Hepatocyte (in vitro differentiated cells): Measurements from ENCODE around the gene GIPC2. TPM values are rescaled to one million over a fixed set of nuclear protein-coding genes. Genes with fewer than 3 reads are reported as not detected.

Source experiments
- DNase-seq: peaks from one replicate; pipeline ENCODE4 v3.0.0-alpha.2; 2016; ENCODE audit warnings: low spot score
- H2AFZ ChIP-seq: fragments of 200-600 bp; sonication (generic); 2 replicates; pipeline ENCODE4 v1.6.0; 2016; ENCODE audit warnings: antibody characterized with exemption, mild to moderate bottlenecking
- H3K27ac ChIP-seq: fragments of 200-600 bp; sonication (generic); 2 replicates; pipeline ENCODE4 v1.5.1; 2016; ENCODE audit warnings: mild to moderate bottlenecking
- H3K27me3 ChIP-seq: fragments of 200-600 bp; sonication (generic); 2 replicates; pipeline ENCODE4 v1.6.1; 2016
- H3K36me3 ChIP-seq: fragments of 200-600 bp; sonication (generic); replicated peaks from 2 replicates; pipeline ENCODE4 v1.5.1; 2016; ENCODE audit warnings: low read depth; ENCODE audit not compliant: insufficient read depth
- H3K4me1 ChIP-seq: fragments of 200-600 bp; sonication (generic); 2 replicates; pipeline ENCODE4 v1.5.1; 2016; ENCODE audit warnings: mild to moderate bottlenecking, moderate library complexity; ENCODE audit not compliant: insufficient read depth
- H3K4me2 ChIP-seq: fragments of 200-600 bp; sonication (generic); 2 replicates; pipeline ENCODE4 v1.6.0; 2016
- H3K4me3 ChIP-seq: fragments of 200-600 bp; sonication (generic); 2 replicates; pipeline ENCODE4 v1.5.1; 2016; ENCODE audit warnings: mild to moderate bottlenecking
- H3K79me2 ChIP-seq: fragments of 200-600 bp; sonication (generic); 2 replicates; pipeline ENCODE4 v1.6.0; 2017; ENCODE audit warnings: mild to moderate bottlenecking
- H3K9me2 ChIP-seq: fragments of 200-600 bp; sonication (generic); replicated peaks from 2 replicates; pipeline ENCODE4 v1.6.0; 2017; ENCODE audit warnings: mild to moderate bottlenecking; ENCODE audit not compliant: insufficient read depth
- H3K9me3 ChIP-seq: fragments of 200-600 bp; sonication (generic); 2 replicates; pipeline ENCODE4 v1.5.1; 2016; ENCODE audit warnings: low read depth, mild to moderate bottlenecking
- H4K20me1 ChIP-seq: fragments of 200-600 bp; sonication (generic); 2 replicates; pipeline ENCODE4 v1.6.0; 2016; ENCODE audit warnings: mild to moderate bottlenecking; ENCODE audit not compliant: insufficient read depth, poor library complexity, severe bottlenecking
- CTCF ChIP-seq: fragments of 200-600 bp; sonication (generic); IDR thresholded peaks from 2 replicates; pipeline ENCODE4 v1.5.1; 2016; ENCODE audit warnings: antibody characterized with exemption, mild to moderate bottlenecking; ENCODE audit not compliant: poor library complexity
- EZH2 ChIP-seq: fragments of 200-600 bp; sonication (generic); IDR thresholded peaks from 2 replicates; pipeline ENCODE4 v1.6.1; 2016; ENCODE audit warnings: antibody characterized with exemption, mild to moderate bottlenecking, borderline replicate concordance
- EZH2phosphoT487 ChIP-seq: fragments of 200-600 bp; sonication (generic); IDR thresholded peaks from one replicate; pipeline ENCODE4 v1.6.1; 2018; ENCODE audit warnings: antibody characterized with exemption, mild to moderate bottlenecking, low read depth, moderate library complexity; ENCODE audit not compliant: unreplicated experiment, severe bottlenecking
- WGBS: methylation state at CpG from one replicate; pipeline ENCODE4 v1.1.6; 2016; ENCODE audit warnings: low lambda C conversion rate; ENCODE audit errors: missing lambda C conversion rate; 5-methylcytosine and 5-hydroxymethylcytosine counted together
- polyA plus RNA-seq: library from polyadenylated mRNA; unstranded; fragments of >200 nt; fragmentation: Nextera tagmentation; extraction: Ambion mirVana; gene quantifications from 2 replicates; pipeline ENCODE4 v1.2.1, GENCODE V29; 2016
- total RNA-seq: library from RNA; depleted of rRNA; stranded (reverse); fragments of >200 nt; gene quantifications from 2 replicates; pipeline ENCODE4 v1.2.3, GENCODE V29; 2014

The GIPC2 gene
- total and polyA plus RNA-seq, 2 experiments from 2014 or later = 16.9 to 24.0 TPM

GRCh38 chr1:78005755-78006154 lies 40.0 kb upstream of the GIPC2 start:
- H2AFZ ChIP-seq = no peak overlapping the region
- peak overlapping the region; percentile 70 for H3K4me2 ChIP-seq
- no peaks in the 10 kb centered on the region for H3K4me1 ChIP-seq
- peaks cover 13% of the 10 kb centered on the region for H4K20me1 ChIP-seq
- H3K4me3 ChIP-seq = peak overlapping the region; percentile 34
- TF ChIP-seq EZH2 = no peak
- TF ChIP-seq EZH2phosphoT487 = no peak
- TF ChIP-seq CTCF = no peak
- H3K36me3 ChIP-seq = no peaks in the 10 kb centered on the region
- DNase-seq = peak; percentile 72
- H3K9me3 ChIP-seq = no peaks in the 10 kb centered on the region
- no peaks in the 10 kb centered on the region for H3K27me3 ChIP-seq
- peaks cover 48% of the 10 kb centered on the region for H3K79me2 ChIP-seq
- WGBS = 34% methylated on average over 1 of the region's 1 CpG
- no peaks in the 10 kb centered on the region for H3K9me2 ChIP-seq
- H3K27ac ChIP-seq = peak overlapping the region; percentile 86

- Histone ChIP-seq H3K4me3 (peak overlapping the region; percentile 4), H3K9me2 (no peaks in the 10 kb centered on the region), H3K27ac (peak overlapping the region; percentile 86), H3K4me1 (no peaks in the 10 kb centered on the region), H2AFZ (no peak overlapping the region), H3K79me2 (peaks cover 53% of the 10 kb centered on the region), H3K9me3 (no peaks in the 10 kb centered on the region), H3K36me3 (no peaks in the 10 kb centered on the region), H3K4me2 (peak overlapping the region; percentile 70), H3K27me3 (no peaks in the 10 kb centered on the region), H4K20me1 (peaks cover 13% of the 10 kb centered on the region)
- TF ChIP-seq CTCF = no peak
- no peak for TF ChIP-seq EZH2phosphoT487
- TF ChIP-seq EZH2 = no peak
- no peak for DNase-seq
These were observed 39.2 kb upstream of the GIPC2 start for GRCh38 chr1:78006521-78006920.

GRCh38 chr1:78007677-78008341 lies 38.0 kb upstream of the GIPC2 start:
- Histone ChIP-seq H3K9me3 (no peaks in the 10 kb centered on the region), H3K79me2 (peaks cover 53% of the 10 kb centered on the region), H3K4me2 (peak overlapping the region; percentile 70), H3K27me3 (no peaks in the 10 kb centered on the region), H3K36me3 (no peaks in the 10 kb centered on the region), H3K27ac (no peak overlapping the region), H2AFZ (no peak overlapping the region), H3K4me1 (no peaks in the 10 kb centered on the region), H3K4me3 (no peak overlapping the region), H4K20me1 (peaks cover 13% of the 10 kb centered on the region), H3K9me2 (no peaks in the 10 kb centered on the region)
- no peak for DNase-seq
- TF ChIP-seq EZH2 = no peak
- TF ChIP-seq EZH2phosphoT487 = no peak
- TF ChIP-seq CTCF = no peak
- WGBS = 92% methylated on average over 4 of the region's 4 CpGs
